Spleen (tissue), 11 donors: ENCODE results near the gene PTPN7. TPM values are rescaled to one million over a fixed set of nuclear protein-coding genes. Genes with fewer than 3 reads are reported as not detected.

Experiments
- DNase-seq: peaks from one replicate; pipeline ENCODE4 v3.0.0-alpha.2; 2020
- H3K27ac ChIP-seq, 8 donors: fragments of 200-600 bp; sonication (generic) in 7 of 8; 1 replicate in 4 of 8; 2 replicates in 4 of 8; pipeline versions ENCODE4 v1.5.0 to v1.8.0; 2016 to 2021; ENCODE audit warnings: inconsistent platforms in 4 of 8, mild to moderate bottlenecking in 4 of 8, moderate library complexity in 1 of 8
- H3K27me3 ChIP-seq, 7 donors: fragments of 200-600 bp; sonication (generic) in 6 of 7; replicated peaks in 1 of 7; 1 replicate in 4 of 7; 2 replicates in 3 of 7; pipeline versions ENCODE4 v1.5.0 to v1.8.0; 2016 to 2021; ENCODE audit warnings: inconsistent platforms in 3 of 7, mild to moderate bottlenecking in 1 of 7
- H3K36me3 ChIP-seq, 6 donors: fragments of 200-600 bp; sonication (generic) in 5 of 6; 1 replicate in 4 of 6; 2 replicates in 2 of 6; pipeline versions ENCODE4 v1.5.0 to v1.8.0; 2016 to 2021; ENCODE audit warnings: inconsistent platforms in 2 of 6
- H3K4me1 ChIP-seq, 6 donors: fragments of 200-600 bp; sonication (generic) in 5 of 6; 1 replicate in 3 of 6; 2 replicates in 3 of 6; pipeline versions ENCODE4 v1.5.0 to v1.8.0; 2016 to 2021; ENCODE audit warnings: inconsistent platforms in 3 of 6
- H3K4me3 ChIP-seq, 8 donors: fragments of 200-600 bp; sonication (generic) in 7 of 8; 1 replicate in 4 of 8; 2 replicates in 4 of 8; pipeline versions ENCODE4 v1.5.0 to v1.8.0; 2016 to 2021; ENCODE audit warnings: inconsistent platforms in 4 of 8, mild to moderate bottlenecking in 4 of 8, moderate library complexity in 2 of 8
- H3K9me3 ChIP-seq, 8 donors: fragments of 200-600 bp; sonication (generic) in 7 of 8; 1 replicate in 4 of 8; 2 replicates in 4 of 8; pipeline versions ENCODE4 v1.5.0 to v1.8.0; 2016 to 2021; ENCODE audit warnings: inconsistent platforms in 4 of 8
- POLR2A ChIP-seq, 3 donors: fragments of 450-650 bp; IDR thresholded peaks; one replicate each; pipeline ENCODE4 v1.5.1; 2017; ENCODE audit warnings: antibody characterized with exemption in 3 of 3, mild to moderate bottlenecking in 1 of 3
- POLR2AphosphoS5 ChIP-seq, 3 donors: sonication (generic); formaldehyde crosslinking; IDR thresholded peaks; one replicate each; pipeline ENCODE4 v1.5.1; 2017; ENCODE audit warnings: antibody characterized with exemption in 3 of 3
- WGBS, 5 donors: extraction: QIAGEN DNeasy Blood & Tissue Kit in 3 of 5; methylation state at CpG; one replicate each; pipeline versions ENCODE4 v1.1.5 to v1.1.7; 2013 to 2018; 5-methylcytosine and 5-hydroxymethylcytosine counted together
- intact Hi-C: fragments of 100-400 bp; cut with DNase I; formaldehyde crosslinking; loops from one replicate; pipeline ENCODE4 v1.15.0; 2023; ENCODE audit warnings: low total_unique reads
- polyA plus RNA-seq, 3 donors: library from polyadenylated mRNA; stranded (reverse); fragments of 200-250 nt; gene quantifications; one replicate each; pipeline ENCODE4 v1.2.1, GENCODE V29; 2013
- total RNA-seq, 7 donors: library from RNA; depleted of rRNA in 3 of 7; stranded (reverse); fragments of >200 nt in 3 of 7; fragmentation: NEBNext Ultra II Directional in 4 of 7; extraction: Animal tissue kit (Norgen Biotek cat#: 25700) in 4 of 7; gene quantifications; one replicate each; pipeline versions ENCODE4 v1.1.0 to v1.2.1, GENCODE V29; 2016 to 2021
- TF ChIP-seq, protein P1 (sequence below), 11 experiments: fragments of 200-600 bp in 7 of 11; fragments of 450-650 bp in 4 of 11; sonication (generic) in 4 of 11; IDR thresholded peaks in 8 of 11; conservative IDR thresholded peaks in 3 of 11; 1 replicate in 7 of 11; 2 replicates in 4 of 11; pipeline versions ENCODE4 v1.4.0 to v1.8.0; 2016 to 2021; ENCODE audit warnings: antibody characterized with exemption in 11 of 11, inconsistent platforms in 4 of 11, mild to moderate bottlenecking in 1 of 11
- donor health status: healthy with polysubstance abuse.
- donor health status: DM: no; HTN: no; CAD: no; lungs with moderate emphysema.
- donor health status: DM: no; HTN: no; CAD: no.
- donor health status: Bipolar disorder and iron deficiency.
- donor health status: healthy.
- donor health status: DM: no; HTN: no; CAD: no.
- donor health status: DM: yes; HTN: yes; CAD: no.

PTPN7 gene
- total and polyA plus RNA-seq, 10 donors = 27.8 to 49.0 (median 40.3) TPM

DNA sequence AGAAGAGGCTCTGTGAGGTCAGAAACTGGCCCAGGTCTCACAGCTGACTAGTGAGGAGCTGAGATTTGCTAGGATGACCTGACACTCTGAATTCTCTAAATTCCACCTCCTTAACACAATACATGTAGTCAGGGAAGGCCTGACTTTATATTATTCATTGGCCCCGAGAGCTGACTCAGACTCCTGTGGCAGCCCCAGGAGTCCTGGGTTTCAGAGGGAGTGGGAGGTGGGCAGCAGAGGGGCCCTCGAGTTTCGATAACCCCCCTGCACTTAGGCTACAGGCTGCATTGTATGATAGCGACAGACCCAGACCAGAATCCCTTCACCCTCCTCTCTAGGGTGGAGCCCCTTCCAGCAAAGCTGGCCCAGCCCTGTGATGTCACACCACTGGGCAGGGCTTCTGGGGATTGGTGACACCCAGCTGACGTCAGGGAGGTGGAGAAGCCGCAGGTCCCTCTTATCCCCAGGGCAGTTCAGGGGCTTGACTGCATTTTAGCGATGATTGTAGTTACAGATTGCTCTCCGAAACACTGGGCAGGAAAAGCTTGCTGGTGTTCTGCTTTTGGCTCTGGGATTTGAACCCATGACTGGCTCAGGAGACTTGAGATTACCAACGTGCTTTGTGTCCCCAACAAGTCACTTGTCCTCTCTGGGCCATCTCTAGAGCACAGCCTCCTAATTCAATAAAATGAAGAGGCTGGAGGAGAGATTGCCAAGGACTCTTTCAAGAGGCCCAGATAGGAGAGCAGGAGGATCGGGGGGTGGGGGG, 54.6 kb downstream of the PTPN7 start:
- WGBS, 5 donors = 61 to 77% (median 73%) methylated on average over 9 to 10 of the region's 10 CpGs

DNA sequence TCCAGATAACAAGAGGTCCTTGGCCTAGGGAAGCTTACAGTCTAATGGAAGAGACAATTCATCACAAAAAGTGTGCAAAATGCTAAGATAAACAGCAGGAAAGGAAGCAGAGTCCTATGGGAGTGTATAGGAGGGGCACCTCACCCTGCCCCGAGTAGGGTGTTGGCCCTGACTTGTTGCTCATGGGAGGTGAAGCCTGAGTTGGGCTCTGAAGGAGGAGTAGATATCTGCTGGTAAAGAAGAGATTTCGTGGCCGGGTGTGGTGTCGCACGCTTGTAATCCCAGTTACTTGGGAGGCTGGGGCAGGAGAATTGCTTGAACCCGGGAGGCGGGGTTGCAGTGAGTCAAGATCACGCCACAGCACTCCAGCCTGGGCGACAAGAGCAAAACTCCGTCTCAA, 56.3 kb downstream of the PTPN7 start:
- H3K4me1 ChIP-seq = peaks cover 0 to 7% (median 0%) of the 10 kb centered on the region in 6 donors
- WGBS, 5 donors = 84 to 95% (median 86%) methylated on average over 10 of the region's 10 CpGs
- no peaks in the 10 kb centered on the region for H3K9me3 ChIP-seq
- TF ChIP-seq POLR2AphosphoS5 (IDR thresholded peaks at IDR 0.05) (no peak), POLR2A (IDR thresholded peaks at IDR 0.05) (no peak)
- TF ChIP-seq, protein P1, sequence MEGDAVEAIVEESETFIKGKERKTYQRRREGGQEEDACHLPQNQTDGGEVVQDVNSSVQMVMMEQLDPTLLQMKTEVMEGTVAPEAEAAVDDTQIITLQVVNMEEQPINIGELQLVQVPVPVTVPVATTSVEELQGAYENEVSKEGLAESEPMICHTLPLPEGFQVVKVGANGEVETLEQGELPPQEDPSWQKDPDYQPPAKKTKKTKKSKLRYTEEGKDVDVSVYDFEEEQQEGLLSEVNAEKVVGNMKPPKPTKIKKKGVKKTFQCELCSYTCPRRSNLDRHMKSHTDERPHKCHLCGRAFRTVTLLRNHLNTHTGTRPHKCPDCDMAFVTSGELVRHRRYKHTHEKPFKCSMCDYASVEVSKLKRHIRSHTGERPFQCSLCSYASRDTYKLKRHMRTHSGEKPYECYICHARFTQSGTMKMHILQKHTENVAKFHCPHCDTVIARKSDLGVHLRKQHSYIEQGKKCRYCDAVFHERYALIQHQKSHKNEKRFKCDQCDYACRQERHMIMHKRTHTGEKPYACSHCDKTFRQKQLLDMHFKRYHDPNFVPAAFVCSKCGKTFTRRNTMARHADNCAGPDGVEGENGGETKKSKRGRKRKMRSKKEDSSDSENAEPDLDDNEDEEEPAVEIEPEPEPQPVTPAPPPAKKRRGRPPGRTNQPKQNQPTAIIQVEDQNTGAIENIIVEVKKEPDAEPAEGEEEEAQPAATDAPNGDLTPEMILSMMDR (IDR thresholded peaks at IDR 0.05 in 8 of 11, conservative IDR thresholded peaks at IDR 0.05 in 3 of 11) = no peak
- no peak overlapping the region for H3K4me3 ChIP-seq
- no peaks in the 10 kb centered on the region for H3K36me3 ChIP-seq
- H3K27ac ChIP-seq = no peak overlapping the region
- intact Hi-C loops = no loop called here
- no peak for DNase-seq
- no peaks in the 10 kb centered on the region for H3K27me3 ChIP-seq

More for the DNA sequence above, 54.6 kb downstream of the PTPN7 start:
- no peaks in the 10 kb centered on the region for H3K36me3 ChIP-seq
- no peak for DNase-seq
- no peak overlapping the region for H3K27ac ChIP-seq
- intact Hi-C loops = no loop called here
- peaks cover 0 to 7% (median 0%) of the 10 kb centered on the region in 6 donors for H3K4me1 ChIP-seq
- H3K9me3 ChIP-seq = no peaks in the 10 kb centered on the region
- no peak overlapping the region for H3K4me3 ChIP-seq
- H3K27me3 ChIP-seq = no peaks in the 10 kb centered on the region
- TF ChIP-seq, protein P1 (IDR thresholded peaks at IDR 0.05 in 8 of 11, conservative IDR thresholded peaks at IDR 0.05 in 3 of 11) = no peak
- TF ChIP-seq POLR2AphosphoS5 (IDR thresholded peaks at IDR 0.05) (no peak), POLR2A (IDR thresholded peaks at IDR 0.05) (no peak)

DNA sequence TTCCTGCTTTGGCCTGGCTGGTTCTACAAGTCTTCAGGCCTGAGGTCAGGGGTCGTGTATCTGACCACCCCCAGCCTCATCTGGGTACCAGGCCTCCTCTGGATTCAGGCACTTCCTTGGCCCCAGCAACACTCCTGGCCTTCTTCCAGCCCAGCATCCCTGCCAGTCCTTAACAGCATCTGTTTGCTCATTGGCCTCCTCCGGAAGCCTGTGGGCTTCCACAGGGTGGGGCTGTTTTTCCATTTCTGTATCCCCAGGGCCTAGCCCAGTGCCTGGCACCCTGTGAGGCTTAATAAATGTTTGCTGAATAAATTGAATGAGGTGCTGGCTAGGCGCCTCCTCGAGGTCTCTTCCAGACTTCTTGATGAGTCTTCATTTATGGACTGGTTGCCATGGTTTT, 59.2 kb downstream of the PTPN7 start:
- H3K4me3 ChIP-seq = no peak overlapping the region
- TF ChIP-seq POLR2A (IDR thresholded peaks at IDR 0.05) = no peak
- TF ChIP-seq POLR2AphosphoS5 (IDR thresholded peaks at IDR 0.05) = no peak
- TF ChIP-seq, protein P1 (IDR thresholded peaks at IDR 0.05 in 8 of 11, conservative IDR thresholded peaks at IDR 0.05 in 3 of 11) = no peak
- H3K4me1 ChIP-seq = no peaks in the 10 kb centered on the region
- no peaks in the 10 kb centered on the region for H3K9me3 ChIP-seq
- H3K27me3 ChIP-seq = no peaks in the 10 kb centered on the region
- intact Hi-C loops = no loop called here
- no peak for DNase-seq
- no peak overlapping the region for H3K27ac ChIP-seq
- H3K36me3 ChIP-seq = no peaks in the 10 kb centered on the region
- 69 to 82% (median 77%) methylated on average over 4 of the region's 4 CpGs for WGBS, 5 donors

Other genes starting within 250 kb of the PTPN7 start
- 10 to 100 TPM; 10.2 to 21.0 (median 12.5) TPM for gene LMOD1, start 214.1 kb downstream of the PTPN7 start, total RNA-seq
- 10 to 100 TPM in 1 of 3 donors, 1 to 10 TPM in 2; 4.2 to 11.5 (median 7.6) TPM for gene LMOD1, start 214.1 kb downstream of the PTPN7 start, polyA plus RNA-seq
- 10 to 100 TPM; 20.8 to 31.7 (median 28.1) TPM for gene TIMM17A, start 205.1 kb downstream of the PTPN7 start, total RNA-seq
- gene TIMM17A, start 205.1 kb downstream of the PTPN7 start, polyA plus RNA-seq = 10 to 100 TPM; 30.1 to 38.3 (median 30.6) TPM
- gene RNPEP, start 178.0 kb downstream of the PTPN7 start, total RNA-seq = 10 to 100 TPM; 44.6 to 69.0 (median 62.6) TPM
- gene RNPEP, start 178.0 kb downstream of the PTPN7 start, polyA plus RNA-seq = 10 to 100 TPM; 24.8 to 46.2 (median 42.0) TPM
- gene ELF3, start 150.0 kb downstream of the PTPN7 start, total RNA-seq = 1 to 10 TPM in 4 of 7 donors, under 1 TPM in 3; 0.43 to 2.9 (median 1.2) TPM
- 1 to 10 TPM in 1 of 3 donors, under 1 TPM in 2; 0.24 to 3.4 (median 0.96) TPM for gene ELF3, start 150.0 kb downstream of the PTPN7 start, polyA plus RNA-seq
- not detected for gene GPR37L1, start 37.7 kb downstream of the PTPN7 start, total RNA-seq
- under 1 TPM in 1 of 3 donors, not detected in 2; 0.16 TPM for gene GPR37L1, start 37.7 kb downstream of the PTPN7 start, polyA plus RNA-seq
- 100 to 1,000 TPM in 2 of 7 donors, 10 to 100 TPM in 5; 36.2 to 104 (median 78.0) TPM for gene ARL8A, start 15.9 kb downstream of the PTPN7 start, total RNA-seq
- gene ARL8A, start 15.9 kb downstream of the PTPN7 start, polyA plus RNA-seq = 10 to 100 TPM; 16.2 to 31.4 (median 18.4) TPM
- 10 to 100 TPM in 3 of 7 donors, 1 to 10 TPM in 4; 1.9 to 24.5 (median 8.6) TPM for gene LGR6, start 33.2 kb upstream of the PTPN7 start, total RNA-seq
- 1 to 10 TPM in 2 of 3 donors, under 1 TPM in 1; 0.61 to 3.3 (median 2.0) TPM for gene LGR6, start 33.2 kb upstream of the PTPN7 start, polyA plus RNA-seq
- 10 to 100 TPM in 1 of 7 donors, 1 to 10 TPM in 6; 1.2 to 15.3 (median 5.2) TPM for gene UBE2T, start 181.3 kb upstream of the PTPN7 start, total RNA-seq
- 10 to 100 TPM in 1 of 3 donors, 1 to 10 TPM in 2; 5.0 to 16.2 (median 9.8) TPM for gene UBE2T, start 181.3 kb upstream of the PTPN7 start, polyA plus RNA-seq
- gene PPP1R12B, start 188.1 kb upstream of the PTPN7 start, total RNA-seq = 100 to 1,000 TPM in 1 of 7 donors, 10 to 100 TPM in 6; 60.0 to 124 (median 80.6) TPM
- 1 to 10 TPM; 2.4 to 8.3 (median 3.6) TPM for gene PPP1R12B, start 188.1 kb upstream of the PTPN7 start, polyA plus RNA-seq